NCI-H460 (cell line): Measurements from ENCODE around the gene CD63. TPM values are rescaled to one million over a fixed set of nuclear protein-coding genes. Genes with fewer than 3 reads are reported as not detected.

Experiments
- DNase-seq: peaks from one replicate; pipeline ENCODE4 v3.0.0-alpha.2; 2016; ENCODE audit warnings: low read depth; ENCODE audit errors: extremely low read depth
- small RNA-seq, 2 experiments: library from RNA; depleted of rRNA; stranded (forward); fragments of <200 nt; gene quantifications; one replicate each; pipeline ENCODE3, GENCODE V24; 2014
- total RNA-seq: library from RNA; depleted of rRNA; stranded (reverse); fragments of >200 nt; shearing (Covaris generic); gene quantifications from 2 replicates; pipeline ENCODE4 v1.2.3, GENCODE V29; 2014; rRNA removed

Gene CD63
- total RNA-seq, 1 experiment from 2014 or later = 434 TPM

- DNase-seq = no peak
Measured at GRCh38 chr12:55693323-55694187, 35.3 kb downstream of the CD63 start.

GRCh38 chr12:55692631-55693322, 36.0 kb downstream of the CD63 start:
- no peak for DNase-seq

- no peak for DNase-seq
Measured at GRCh38 chr12:55688716-55689655, 39.8 kb downstream of the CD63 start.

- no peak for DNase-seq
Measured at GRCh38 chr12:55687746-55688145, 41.1 kb downstream of the CD63 start.

- DNase-seq = no peak
Measured at GRCh38 chr12:55686366-55687010, 42.3 kb downstream of the CD63 start.

GRCh38 chr12:55685671-55686070, 43.1 kb downstream of the CD63 start:
- no peak for DNase-seq

- no peak for DNase-seq
Measured at GRCh38 chr12:55684761-55685370, 43.9 kb downstream of the CD63 start.

GRCh38 chr12:55683676-55684075, 45.1 kb downstream of the CD63 start:
- DNase-seq = no peak

- no peak for DNase-seq
Measured at GRCh38 chr12:55682087-55682796, 46.6 kb downstream of the CD63 start.

GRCh38 chr12:55681142-55682077, 47.4 kb downstream of the CD63 start:
- DNase-seq = peak; percentile 79

GRCh38 chr12:55679691-55680090, 49.1 kb downstream of the CD63 start:
- no peak for DNase-seq

GRCh38 chr12:55676707-55677106, 52.1 kb downstream of the CD63 start:
- DNase-seq = no peak

- no peak for DNase-seq
Measured at GRCh38 chr12:55675666-55676065, 53.1 kb downstream of the CD63 start.

Small RNAs within 50 kb of the gene (small RNA-seq; reads per million reads assigned to genes)
- gene AC009779.1 (0 reads per million in 2 experiments), gene RF00017 (0 reads per million in 2 experiments)

Other genes starting within 250 kb of the CD63 start
- gene OR6C68, start 236.6 kb downstream of the CD63 start, total RNA-seq = not detected in 2 replicates
- gene OR6C4, start 179.4 kb downstream of the CD63 start, total RNA-seq = not detected in 2 replicates
- gene OR2AP1, start 156.5 kb downstream of the CD63 start, total RNA-seq = not detected in 2 replicates
- not detected in 2 replicates for gene OR10P1, start 92.1 kb downstream of the CD63 start, total RNA-seq
- gene ITGA7, start 21.1 kb downstream of the CD63 start, total RNA-seq = 0.38 and 1.2 TPM in 2 replicates
- 66.7 and 69.8 TPM in 2 replicates for gene BLOC1S1, start 13.0 kb downstream of the CD63 start, total RNA-seq
- 2.4 and 3.0 TPM in 2 replicates for gene RDH5, start 8.6 kb downstream of the CD63 start, total RNA-seq
- 1.0 and 2.0 TPM in 2 replicates for gene GDF11, start 14.1 kb upstream of the CD63 start, total RNA-seq
- gene SARNP, start 88.7 kb upstream of the CD63 start, total RNA-seq = 122 and 140 TPM in 2 replicates
- gene ORMDL2, start 89.0 kb upstream of the CD63 start, total RNA-seq = 32.8 and 37.8 TPM in 2 replicates
- gene DNAJC14, start 100.6 kb upstream of the CD63 start, total RNA-seq = 25.8 and 32.2 TPM in 2 replicates
- not detected in 2 replicates for gene MMP19, start 113.9 kb upstream of the CD63 start, total RNA-seq
- gene PYM1, start 198.9 kb upstream of the CD63 start, total RNA-seq = 33.0 and 33.1 TPM in 2 replicates
- gene DGKA, start 202.2 kb upstream of the CD63 start, total RNA-seq = 14.1 and 15.5 TPM in 2 replicates
- 0.78 and 1.3 TPM in 2 replicates for gene PMEL, start 237.0 kb upstream of the CD63 start, total RNA-seq
- gene CDK2, start 237.8 kb upstream of the CD63 start, total RNA-seq = 31.6 and 31.7 TPM in 2 replicates
- gene RAB5B, start 245.1 kb upstream of the CD63 start, total RNA-seq = 37.6 and 39.4 TPM in 2 replicates